DND-41 (cell line): ENCODE measurements around the gene HPCAL1.
"Not testable (repeated sequence)": the region's sequence is repeated elsewhere in the genome, so short reads cannot be mapped to it uniquely, and the experiment has no call there.

Experiments
- ATAC-seq: fragments of 200-7000 bp; cut with Tn5 transposase; 3 replicates; pipeline ENCODE4 v1.9.1; 2021; ENCODE audit warnings: low read depth; ENCODE audit not compliant: insufficient read depth
- DNase-seq: peaks from one replicate; pipeline ENCODE4 v3.0.0-alpha.2; 2020
- H2AFZ ChIP-seq: 2 replicates; pipeline ENCODE4 v1.6.0; 2012; ENCODE audit warnings: low read depth, low read length
- H3K27ac ChIP-seq: 2 replicates; pipeline ENCODE4 v1.5.1; 2012; ENCODE audit warnings: low read length, inconsistent platforms
- H3K27me3 ChIP-seq: fragments of 200-600 bp; sonication (generic); 2 replicates; pipeline ENCODE4 v1.6.0; 2012; ENCODE audit warnings: low read length, mild to moderate bottlenecking, inconsistent platforms; ENCODE audit not compliant: insufficient read depth, poor library complexity
- H3K36me3 ChIP-seq: 2 replicates; pipeline ENCODE4 v1.5.1; 2012; ENCODE audit warnings: low read length, inconsistent platforms; ENCODE audit not compliant: insufficient read depth
- H3K4me1 ChIP-seq: 2 replicates; pipeline ENCODE4 v1.5.1; 2012; ENCODE audit warnings: mild to moderate bottlenecking, low read length; ENCODE audit not compliant: insufficient read depth
- H3K4me2 ChIP-seq: 2 replicates; pipeline ENCODE4 v1.6.0; 2012; ENCODE audit warnings: mild to moderate bottlenecking, moderate library complexity, low read length, inconsistent platforms; ENCODE audit not compliant: insufficient read depth
- H3K4me3 ChIP-seq, 2 experiments: fragments of 200-600 bp in 1 of 2; shearing (Covaris generic) in 1 of 2; 2 replicates each; pipeline ENCODE4 v1.5.1; 2012 to 2016; ENCODE audit warnings: inconsistent platforms in 2 of 2, low read length in 2 of 2, mild to moderate bottlenecking in 2 of 2, low read depth in 1 of 2, moderate library complexity in 1 of 2
- H3K79me2 ChIP-seq: 2 replicates; pipeline ENCODE4 v1.6.0; 2012; ENCODE audit warnings: low read length, inconsistent platforms; ENCODE audit not compliant: insufficient read depth
- H3K9ac ChIP-seq: 2 replicates; pipeline ENCODE4 v1.6.0; 2012; ENCODE audit warnings: low read depth, mild to moderate bottlenecking, inconsistent platforms, low read length, moderate library complexity
- H3K9me3 ChIP-seq: 2 replicates; pipeline ENCODE4 v1.5.1; 2012; ENCODE audit warnings: low read length, moderate library complexity, mild to moderate bottlenecking, inconsistent platforms; ENCODE audit not compliant: insufficient read depth, severe bottlenecking
- H4K20me1 ChIP-seq: 2 replicates; pipeline ENCODE4 v1.6.0; 2012; ENCODE audit warnings: low read length; ENCODE audit not compliant: insufficient read depth
- EZH2 ChIP-seq: IDR thresholded peaks from 3 replicates; pipeline ENCODE4 v1.6.1; 2012; ENCODE audit warnings: borderline replicate concordance, low read depth, mild to moderate bottlenecking, moderate library complexity, low read length, inconsistent platforms; ENCODE audit not compliant: severe bottlenecking
- TF ChIP-seq, protein P1 (sequence below): IDR thresholded peaks from 2 replicates; pipeline ENCODE4 v1.5.1; 2012; ENCODE audit warnings: borderline replicate concordance, low read length, moderate library complexity, mild to moderate bottlenecking; ENCODE audit not compliant: poor library complexity, severe bottlenecking; ENCODE audit errors: extremely low read depth

The HPCAL1 gene

DNA sequence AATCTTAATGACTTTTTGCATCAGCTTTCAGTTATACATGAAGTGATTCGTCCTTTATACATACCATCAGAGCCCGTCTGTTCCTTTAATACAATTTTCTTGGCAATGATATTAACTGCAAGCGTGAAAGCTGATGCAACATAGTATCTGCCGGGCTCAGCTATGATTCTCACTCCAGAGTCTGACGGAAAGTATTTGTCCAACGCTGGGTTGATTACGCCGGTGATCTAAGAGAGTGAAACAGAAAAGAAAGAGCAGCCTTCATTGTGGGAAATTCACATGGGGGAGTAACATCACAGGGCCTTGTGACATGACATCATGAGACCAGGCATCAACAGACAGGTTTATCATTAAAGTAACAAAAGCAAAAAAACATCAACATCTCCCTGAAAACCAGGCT lies 139.2 kb downstream of the HPCAL1 start:
- H2AFZ ChIP-seq: no peak overlapping the region
- TF ChIP-seq EZH2: no peak
- TF ChIP-seq, protein P1, sequence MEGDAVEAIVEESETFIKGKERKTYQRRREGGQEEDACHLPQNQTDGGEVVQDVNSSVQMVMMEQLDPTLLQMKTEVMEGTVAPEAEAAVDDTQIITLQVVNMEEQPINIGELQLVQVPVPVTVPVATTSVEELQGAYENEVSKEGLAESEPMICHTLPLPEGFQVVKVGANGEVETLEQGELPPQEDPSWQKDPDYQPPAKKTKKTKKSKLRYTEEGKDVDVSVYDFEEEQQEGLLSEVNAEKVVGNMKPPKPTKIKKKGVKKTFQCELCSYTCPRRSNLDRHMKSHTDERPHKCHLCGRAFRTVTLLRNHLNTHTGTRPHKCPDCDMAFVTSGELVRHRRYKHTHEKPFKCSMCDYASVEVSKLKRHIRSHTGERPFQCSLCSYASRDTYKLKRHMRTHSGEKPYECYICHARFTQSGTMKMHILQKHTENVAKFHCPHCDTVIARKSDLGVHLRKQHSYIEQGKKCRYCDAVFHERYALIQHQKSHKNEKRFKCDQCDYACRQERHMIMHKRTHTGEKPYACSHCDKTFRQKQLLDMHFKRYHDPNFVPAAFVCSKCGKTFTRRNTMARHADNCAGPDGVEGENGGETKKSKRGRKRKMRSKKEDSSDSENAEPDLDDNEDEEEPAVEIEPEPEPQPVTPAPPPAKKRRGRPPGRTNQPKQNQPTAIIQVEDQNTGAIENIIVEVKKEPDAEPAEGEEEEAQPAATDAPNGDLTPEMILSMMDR: no peak
- ATAC-seq (no peak), DNase-seq (no peak)
- peaks cover 72% of the 10 kb centered on the region for H3K36me3 ChIP-seq
- H3K4me1 ChIP-seq: peaks cover 21% of the 10 kb centered on the region
- H3K27ac ChIP-seq: no peak overlapping the region
- H3K4me3 ChIP-seq: no peak overlapping the region
- peaks cover 34% of the 10 kb centered on the region for H3K79me2 ChIP-seq
- H4K20me1 ChIP-seq: peaks cover 54% of the 10 kb centered on the region; the same call in 1 of the 2 replicates
- no peak overlapping the region for H3K4me2 ChIP-seq
- H3K27me3 ChIP-seq: no peaks in the 10 kb centered on the region
- H3K9me3 ChIP-seq: no peaks in the 10 kb centered on the region
- no peak overlapping the region for H3K9ac ChIP-seq

DNA sequence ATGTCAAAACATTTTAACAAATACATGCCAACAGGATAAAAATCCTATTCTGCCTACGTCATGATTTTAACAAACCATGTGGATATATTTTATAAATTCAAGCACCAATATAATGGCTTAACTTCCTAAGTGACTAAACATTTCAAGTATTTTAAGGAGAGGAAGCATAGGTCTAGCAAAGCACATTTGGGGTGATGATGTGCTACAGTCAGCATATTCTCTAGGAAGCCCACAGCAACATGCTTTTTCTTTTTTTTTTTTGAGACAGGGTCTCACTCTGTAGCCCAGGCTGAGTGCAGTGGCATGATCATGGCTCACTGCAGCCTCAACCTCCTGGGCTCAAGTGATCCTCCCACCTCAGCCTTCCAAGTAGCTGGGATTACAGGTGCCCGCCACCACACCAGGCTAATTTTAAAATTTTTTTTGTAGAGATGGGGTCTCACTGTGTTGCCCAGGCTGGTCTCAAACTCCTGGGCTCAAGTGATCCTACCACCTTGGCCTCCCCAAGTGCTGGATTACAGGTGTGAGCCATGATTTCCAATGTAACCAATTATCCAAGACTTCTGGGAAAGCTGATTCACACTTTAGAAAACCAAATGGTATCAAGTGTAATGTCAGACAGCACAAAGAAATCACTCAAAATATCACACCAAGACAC lies 139.9 kb downstream of the HPCAL1 start:
- not testable (repeated sequence) for DNase-seq, H3K4me3 ChIP-seq, H3K4me2 ChIP-seq, H3K9ac ChIP-seq, H3K27me3 ChIP-seq, H3K27ac ChIP-seq, H3K9me3 ChIP-seq, ATAC-seq, H2AFZ ChIP-seq
- Histone ChIP-seq H4K20me1 (peaks cover 60% of the 10 kb centered on the region; the same call in 1 of the 2 replicates), H3K4me1 (peaks cover 24% of the 10 kb centered on the region), H3K79me2 (peaks cover 41% of the 10 kb centered on the region), H3K36me3 (peaks cover 72% of the 10 kb centered on the region)

DNA sequence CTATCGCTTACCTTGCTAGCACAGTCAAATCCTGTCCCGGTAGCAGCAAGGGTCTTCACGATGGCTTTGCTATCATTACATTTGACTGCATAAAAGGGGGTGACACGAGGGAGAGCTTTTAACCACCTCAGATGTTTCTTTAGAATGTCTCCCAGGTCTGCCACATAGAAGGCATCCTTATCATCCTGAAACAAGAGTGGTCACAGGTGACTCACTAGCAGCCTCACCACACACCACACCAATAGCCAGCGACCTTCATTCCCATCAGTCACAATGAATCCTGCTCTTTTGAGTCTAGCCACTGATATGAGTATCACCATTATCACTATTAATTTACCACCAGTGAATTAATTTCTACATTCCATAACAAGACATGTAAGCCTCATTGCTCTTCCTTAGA lies 141.8 kb downstream of the HPCAL1 start:
- Histone ChIP-seq H3K4me2 (peak overlapping the region; percentile 48; the same call in 1 of the 2 replicates), H4K20me1 (peaks cover 61% of the 10 kb centered on the region; the same call in 1 of the 2 replicates), H2AFZ (no peak overlapping the region), H3K9me3 (no peaks in the 10 kb centered on the region), H3K27ac (no peak overlapping the region), H3K79me2 (peaks cover 45% of the 10 kb centered on the region), H3K4me3 (no peak overlapping the region), H3K36me3 (peaks cover 63% of the 10 kb centered on the region), H3K9ac (no peak overlapping the region), H3K27me3 (no peaks in the 10 kb centered on the region), H3K4me1 (peaks cover 34% of the 10 kb centered on the region)
- no peak for ATAC-seq
- no peak for DNase-seq
- TF ChIP-seq, protein P1: no peak
- TF ChIP-seq EZH2: no peak

DNA sequence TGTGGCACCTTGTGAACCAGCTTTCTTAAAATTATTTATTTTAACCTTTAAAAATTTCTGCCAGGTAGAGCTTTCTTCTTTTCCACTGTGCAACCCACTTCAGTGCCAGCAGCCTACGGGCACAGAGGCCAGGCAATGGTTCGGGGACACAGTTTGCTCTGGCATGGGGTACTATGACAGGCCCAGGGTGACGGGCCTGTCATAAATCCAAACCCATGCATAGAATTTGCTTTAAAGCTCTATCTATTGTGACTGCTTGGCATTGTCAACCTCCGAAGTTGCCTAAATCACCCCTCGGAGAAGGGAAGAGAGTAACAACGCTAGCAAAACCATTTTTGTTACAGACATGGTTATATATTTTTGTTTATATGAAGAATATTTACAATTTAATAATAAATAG lies 143.9 kb downstream of the HPCAL1 start:
- ATAC-seq (no peak), DNase-seq (no peak)
- H3K36me3 ChIP-seq: peaks cover 41% of the 10 kb centered on the region
- no peaks in the 10 kb centered on the region for H3K9me3 ChIP-seq
- H3K27ac ChIP-seq: peak overlapping the region; percentile 44
- peak overlapping the region; percentile 68 to 79; a peak in 3 of 4 replicates for H3K4me3 ChIP-seq
- peaks cover 45% of the 10 kb centered on the region for H3K79me2 ChIP-seq
- H4K20me1 ChIP-seq: peaks cover 47% of the 10 kb centered on the region; the same call in 1 of the 2 replicates
- H3K27me3 ChIP-seq: no peaks in the 10 kb centered on the region
- H3K4me2 ChIP-seq: peak overlapping the region; percentile 91
- H2AFZ ChIP-seq: no peak overlapping the region
- H3K4me1 ChIP-seq: peaks cover 37% of the 10 kb centered on the region
- TF ChIP-seq EZH2: no peak
- TF ChIP-seq, protein P1: no peak
- H3K9ac ChIP-seq: peak overlapping the region; percentile 84
